Measurements from ENCODE around the gene EPHA2.

GRCh38 chr1:16125483-16125882, 30.4 kb downstream of the EPHA2 start:
- no peak for TF ChIP-seq CTCF (IDR thresholded peaks at IDR 0.05; ENCODE audit: insufficient read depth, low read length, poor library complexity, severe bottlenecking)
- TF ChIP-seq EZH2phosphoT487 (conservative IDR thresholded peaks at IDR 0.05; ENCODE audit: low read length), result no peak
